ENCODE measurements around the gene RNU1-2.
"Not testable (repeated sequence)": the region's sequence is repeated elsewhere in the genome, so short reads cannot be mapped to it uniquely, and the experiment has no call there.

Gene RNU1-2

DNA sequence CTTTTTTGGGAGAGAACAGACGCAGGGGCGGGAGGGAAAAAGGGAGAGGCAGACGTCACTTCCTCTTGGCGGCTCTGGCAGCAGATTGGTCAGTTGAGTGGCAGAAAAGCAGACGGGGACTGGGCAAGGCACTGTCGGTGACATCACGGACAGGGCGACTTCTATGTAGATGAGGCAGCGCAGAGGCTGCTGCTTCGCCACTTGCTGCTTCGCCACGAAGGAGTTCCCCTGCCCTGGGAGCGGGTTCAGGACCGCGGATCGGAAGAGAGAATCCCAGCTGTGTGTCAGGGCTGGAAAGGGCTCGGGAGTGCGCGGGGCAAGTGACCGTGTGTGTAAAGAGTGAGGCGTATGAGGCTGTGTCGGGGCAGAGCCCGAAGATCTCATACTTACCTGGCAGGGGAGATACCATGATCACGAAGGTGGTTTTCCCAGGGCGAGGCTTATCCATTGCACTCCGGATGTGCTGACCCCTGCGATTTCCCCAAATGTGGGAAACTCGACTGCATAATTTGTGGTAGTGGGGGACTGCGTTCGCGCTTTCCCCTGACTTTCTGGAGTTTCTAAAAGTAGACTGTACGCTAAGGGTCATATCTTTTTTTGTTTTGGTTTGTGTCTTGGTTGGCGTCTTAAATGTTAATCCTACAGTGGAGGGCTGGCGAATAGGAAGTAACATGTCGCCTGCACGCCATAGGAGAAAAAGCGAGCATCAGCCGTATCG, at the start of gene RNU1-2:
Gene RNU1-2, plus strand, starts transcription at position 383 of the 718 bp plus-strand sequence.
- in situ Hi-C loops (cut with HindIII; ENCODE audit: low pct_ligation_motif_present, low pct_unique_long_range_greater_than_20kb, low sequenced_read_pairs), result not testable (repeated sequence)
- peak; percentile 98 for DNase-seq

DNA sequence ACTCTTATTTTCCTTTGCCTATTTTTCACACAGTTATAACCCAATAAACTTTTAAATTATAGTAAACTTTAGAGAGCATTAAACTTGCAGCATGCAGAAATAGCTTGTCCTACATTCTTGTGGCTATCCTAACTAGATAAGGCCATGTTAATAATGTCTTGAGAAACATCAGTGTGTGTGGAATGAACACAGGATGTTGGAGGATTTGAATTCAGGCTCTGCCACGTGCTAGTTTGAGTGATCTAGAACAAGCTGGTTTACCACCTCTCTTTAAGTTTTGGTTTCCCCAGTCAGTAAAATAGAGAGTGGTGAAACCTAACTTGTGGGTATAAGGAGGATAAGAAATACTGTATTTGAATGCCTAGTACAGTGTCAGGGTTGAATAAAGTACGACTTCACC, 39.6 kb upstream of the RNU1-2 start:
- DNase-seq; in situ Hi-C loops (cut with HindIII; ENCODE audit: low pct_ligation_motif_present, low pct_unique_long_range_greater_than_20kb, low sequenced_read_pairs): not testable (repeated sequence)

- DNase-seq; in situ Hi-C loops (cut with HindIII; ENCODE audit: low pct_ligation_motif_present, low pct_unique_long_range_greater_than_20kb, low sequenced_read_pairs): not testable (repeated sequence)
Measured at GRCh38 chr1:16859167-16860041, 36.4 kb upstream of the RNU1-2 start.

DNA sequence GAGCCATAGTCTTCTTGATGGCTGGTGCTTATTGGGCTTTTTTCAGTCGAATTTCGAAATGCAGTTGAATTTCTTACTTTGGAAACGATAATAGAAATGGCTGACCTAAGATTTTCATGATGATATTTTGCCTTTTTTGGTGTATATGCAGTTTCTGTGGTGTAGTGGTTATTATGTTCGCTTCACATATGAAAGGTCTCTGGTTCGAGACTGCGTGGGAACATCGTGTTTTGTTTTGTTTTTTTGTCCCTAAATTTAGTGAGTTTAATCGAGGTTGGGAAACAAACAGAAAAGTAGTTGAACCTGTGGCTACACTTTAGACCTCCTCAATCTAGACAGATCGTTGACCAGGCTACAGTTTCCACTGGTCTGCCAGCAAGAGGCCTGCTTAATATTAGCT, 35.7 kb upstream of the RNU1-2 start:
- DNase-seq; in situ Hi-C loops (cut with HindIII; ENCODE audit: low pct_ligation_motif_present, low pct_unique_long_range_greater_than_20kb, low sequenced_read_pairs): not testable (repeated sequence)

DNA sequence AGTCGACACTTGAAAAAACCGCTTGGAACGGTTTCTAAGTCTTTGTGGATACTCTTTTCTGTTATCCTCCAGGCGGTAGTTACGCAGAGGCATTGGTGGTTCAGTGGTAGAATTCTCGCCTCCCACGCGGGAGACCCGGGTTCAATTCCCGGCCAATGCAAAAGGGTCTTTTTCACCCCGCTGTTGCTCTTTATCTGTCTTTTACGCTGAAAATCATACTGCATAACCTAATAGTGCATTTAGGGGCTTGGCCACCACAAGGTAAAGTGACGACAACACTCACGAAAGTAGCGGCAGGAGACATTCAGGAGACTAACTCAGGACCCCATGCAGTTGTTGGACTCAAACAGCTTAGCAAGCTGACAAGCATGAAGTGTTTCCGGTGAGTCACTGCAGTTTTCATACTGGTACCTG, 33.9 kb upstream of the RNU1-2 start:
- in situ Hi-C loops (cut with HindIII; ENCODE audit: low pct_ligation_motif_present, low pct_unique_long_range_greater_than_20kb, low sequenced_read_pairs); DNase-seq: not testable (repeated sequence)

DNA sequence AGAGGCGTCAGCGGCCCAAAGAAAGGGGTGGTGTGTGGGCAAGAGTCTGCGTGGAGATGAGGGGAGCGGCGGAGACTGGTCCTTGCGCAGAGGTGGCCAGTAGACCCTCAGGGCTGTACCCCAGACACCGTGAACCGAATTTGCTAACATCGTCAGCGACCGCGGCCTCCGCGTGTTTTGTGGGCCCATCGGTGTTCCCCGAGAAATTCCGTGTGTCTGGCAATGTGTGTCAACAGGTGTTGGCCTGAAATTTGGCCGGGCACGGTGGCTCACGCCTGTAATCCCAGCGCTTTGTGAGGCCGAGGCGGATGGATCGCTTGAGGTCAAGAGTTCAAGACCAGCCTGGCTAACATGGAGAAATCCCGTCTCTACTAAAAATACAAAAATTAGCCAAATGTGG, 33.4 kb upstream of the RNU1-2 start:
- in situ Hi-C loops (cut with HindIII; ENCODE audit: low pct_ligation_motif_present, low pct_unique_long_range_greater_than_20kb, low sequenced_read_pairs); DNase-seq: not testable (repeated sequence)

DNA sequence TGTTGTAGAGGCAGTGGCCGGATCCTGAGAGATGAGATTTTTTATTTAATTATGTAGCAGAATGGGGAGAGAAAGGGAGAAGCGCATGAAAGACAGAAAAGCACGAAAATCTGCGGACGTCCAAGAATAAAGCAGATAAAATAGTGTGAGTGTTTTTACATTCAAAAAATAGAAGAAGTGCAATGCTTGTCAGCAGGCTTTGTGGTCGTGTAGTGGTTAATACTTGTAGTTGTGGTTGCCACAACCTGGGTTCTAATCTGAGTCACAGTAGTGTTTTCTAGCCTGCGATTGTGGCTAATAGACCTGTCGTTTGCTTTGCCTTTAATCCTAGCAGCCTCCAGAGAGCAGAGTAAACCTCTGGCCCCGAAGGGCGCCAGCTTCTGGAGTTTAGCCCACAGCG, 32.8 kb upstream of the RNU1-2 start:
- DNase-seq; in situ Hi-C loops (cut with HindIII; ENCODE audit: low pct_ligation_motif_present, low pct_unique_long_range_greater_than_20kb, low sequenced_read_pairs): not testable (repeated sequence)

- DNase-seq; in situ Hi-C loops (cut with HindIII; ENCODE audit: low pct_ligation_motif_present, low pct_unique_long_range_greater_than_20kb, low sequenced_read_pairs): not testable (repeated sequence)
Measured at GRCh38 chr1:16866926-16867707, 28.7 kb upstream of the RNU1-2 start.

GRCh38 chr1:16868787-16869186, 27.0 kb upstream of the RNU1-2 start:
- in situ Hi-C loops (cut with HindIII; ENCODE audit: low pct_ligation_motif_present, low pct_unique_long_range_greater_than_20kb, low sequenced_read_pairs); DNase-seq: not testable (repeated sequence)

- not testable (repeated sequence) for DNase-seq
Measured at GRCh38 chr1:16869996-16870395, 25.8 kb upstream of the RNU1-2 start.

GRCh38 chr1:16871171-16871570, 24.6 kb upstream of the RNU1-2 start:
- DNase-seq; in situ Hi-C loops (cut with HindIII; ENCODE audit: low pct_ligation_motif_present, low pct_unique_long_range_greater_than_20kb, low sequenced_read_pairs): not testable (repeated sequence)

More at GRCh38 chr1:16869996-16870395, 25.8 kb upstream of the RNU1-2 start:
- in situ Hi-C loops (cut with HindIII; ENCODE audit: low pct_ligation_motif_present, low pct_unique_long_range_greater_than_20kb, low sequenced_read_pairs), result not testable (repeated sequence)

DNA sequence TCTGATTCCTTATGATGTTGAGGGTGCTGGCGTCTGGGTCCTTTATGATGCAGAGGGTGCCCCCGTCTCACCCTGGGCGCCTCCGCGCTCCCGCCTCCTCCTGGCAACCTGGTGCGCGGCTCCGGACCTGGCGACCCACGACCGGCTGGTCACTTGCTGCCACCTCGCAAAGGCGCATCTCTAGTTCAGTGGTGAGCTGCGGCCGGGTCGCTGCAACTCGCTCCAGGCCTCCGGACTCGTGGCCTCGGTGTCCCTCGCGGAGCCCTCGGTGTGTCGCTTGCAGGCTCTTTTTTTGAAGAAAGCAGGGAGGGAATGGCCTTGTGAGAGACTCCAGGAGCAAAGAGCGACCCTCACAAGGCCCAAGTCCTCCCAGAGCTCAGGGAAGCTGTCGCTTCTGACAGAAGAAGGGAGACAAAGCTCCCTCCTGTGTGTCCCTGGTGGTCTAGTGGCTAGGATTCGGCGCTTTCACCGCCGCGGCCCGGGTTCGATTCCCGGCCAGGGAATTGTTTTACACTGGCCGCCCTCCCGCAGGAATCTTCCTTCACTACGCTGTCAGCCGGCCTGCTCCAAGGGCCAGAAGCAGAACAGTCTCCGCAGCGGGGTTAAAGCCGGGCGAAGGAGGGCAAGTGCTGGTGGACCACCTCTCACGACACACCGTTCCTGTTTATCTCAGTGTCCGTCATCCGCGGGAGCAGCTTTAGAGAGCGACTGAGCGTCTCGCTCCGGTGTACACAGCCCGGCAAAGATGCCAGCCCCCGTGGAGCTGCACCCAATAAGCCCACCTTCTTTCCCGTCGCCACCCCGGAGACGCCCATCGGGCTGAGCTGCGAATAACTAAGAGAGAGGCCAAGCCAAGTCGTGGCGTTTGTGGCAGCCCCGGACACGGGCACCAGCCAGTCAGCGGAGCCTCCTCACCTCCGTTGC, 23.4 kb upstream of the RNU1-2 start:
- in situ Hi-C loops (cut with HindIII; ENCODE audit: low pct_ligation_motif_present, low pct_unique_long_range_greater_than_20kb, low sequenced_read_pairs); DNase-seq: not testable (repeated sequence)

DNA sequence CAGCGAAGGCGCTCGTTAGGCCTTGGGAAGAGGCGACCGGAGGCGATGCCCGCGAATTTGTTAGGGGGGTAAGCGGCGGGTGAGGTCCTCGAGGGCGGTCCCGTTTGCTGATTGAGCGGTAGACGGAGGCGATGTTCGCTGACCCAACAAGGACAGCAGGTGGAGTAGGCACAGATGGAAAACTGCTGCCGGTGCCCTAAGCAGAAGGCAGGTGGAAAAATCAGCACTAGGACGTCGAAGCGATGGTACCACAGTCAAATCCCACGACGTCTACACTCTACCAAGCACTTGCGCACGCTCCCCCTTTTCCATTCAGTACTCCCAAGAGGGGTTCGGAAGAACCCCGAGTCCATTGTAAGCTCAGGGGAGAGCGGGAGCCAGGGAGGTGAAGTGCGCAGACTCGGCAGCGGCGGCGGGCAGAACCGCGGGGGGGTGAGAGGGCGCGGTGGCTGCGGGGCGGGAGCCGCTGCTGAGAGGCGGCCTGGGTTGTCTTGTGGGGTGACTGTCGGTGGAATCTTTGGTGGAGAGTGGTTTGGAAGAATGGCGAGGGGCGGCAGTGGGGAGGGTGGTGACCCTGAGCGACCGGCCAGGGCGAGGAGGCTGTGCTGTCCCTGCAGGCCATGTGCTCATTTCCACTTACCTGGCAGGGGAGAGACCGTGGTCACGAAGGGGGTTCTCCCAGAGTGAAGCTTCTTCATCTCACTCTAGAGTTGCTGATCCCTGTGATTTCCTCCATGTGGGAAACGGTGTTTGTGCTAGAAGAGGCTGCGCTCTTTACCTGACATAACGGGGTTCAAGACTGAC, 22.5 kb upstream of the RNU1-2 start:
- DNase-seq, result not testable (repeated sequence)

GRCh38 chr1:16874968-16875765, 20.6 kb upstream of the RNU1-2 start:
- in situ Hi-C loops (cut with HindIII; ENCODE audit: low pct_ligation_motif_present, low pct_unique_long_range_greater_than_20kb, low sequenced_read_pairs); DNase-seq: not testable (repeated sequence)

More for the DNA sequence above, 22.5 kb upstream of the RNU1-2 start:
- in situ Hi-C loops (cut with HindIII; ENCODE audit: low pct_ligation_motif_present, low pct_unique_long_range_greater_than_20kb, low sequenced_read_pairs), result not testable (repeated sequence)

- DNase-seq; in situ Hi-C loops (cut with HindIII; ENCODE audit: low pct_ligation_motif_present, low pct_unique_long_range_greater_than_20kb, low sequenced_read_pairs): not testable (repeated sequence)
Measured at GRCh38 chr1:16881742-16882141, 14.0 kb upstream of the RNU1-2 start.

DNA sequence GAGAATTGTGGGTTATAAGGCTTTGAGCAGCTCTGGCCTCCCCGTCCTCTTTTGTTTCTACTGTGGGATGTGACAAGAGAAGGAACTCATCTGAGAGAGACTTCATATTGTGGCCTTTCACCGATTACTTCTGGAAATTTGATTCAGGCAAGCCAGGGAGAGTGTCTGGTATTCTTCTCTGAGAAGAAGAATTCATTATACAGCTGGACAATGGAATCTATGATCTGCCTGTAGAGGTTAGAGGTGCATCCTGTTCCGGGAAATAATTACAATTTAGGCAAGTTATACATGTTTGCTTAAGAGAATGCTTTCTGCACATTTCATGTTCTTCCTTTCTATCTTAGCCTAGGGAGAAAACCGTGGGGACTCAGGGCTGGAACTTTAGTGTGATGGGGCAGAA, 12.8 kb upstream of the RNU1-2 start:
- in situ Hi-C loops (cut with HindIII; ENCODE audit: low pct_ligation_motif_present, low pct_unique_long_range_greater_than_20kb, low sequenced_read_pairs), result no loop called here
- no peak for DNase-seq

All from ACHN (cell line).